Activated T-cell treated with anti-CD3 and anti-CD28 coated beads for 48 hours (primary cell): ENCODE measurements around the gene DMP1.
A peak's percentile ranks its signal among the peaks of the same experiment; 100 is the strongest.

ENCODE experiments used
- DNase-seq: peaks from one replicate; pipeline ENCODE4 v3.0.0-alpha.2; 2020; ENCODE audit warnings: low read depth

DMP1 gene, protein sequence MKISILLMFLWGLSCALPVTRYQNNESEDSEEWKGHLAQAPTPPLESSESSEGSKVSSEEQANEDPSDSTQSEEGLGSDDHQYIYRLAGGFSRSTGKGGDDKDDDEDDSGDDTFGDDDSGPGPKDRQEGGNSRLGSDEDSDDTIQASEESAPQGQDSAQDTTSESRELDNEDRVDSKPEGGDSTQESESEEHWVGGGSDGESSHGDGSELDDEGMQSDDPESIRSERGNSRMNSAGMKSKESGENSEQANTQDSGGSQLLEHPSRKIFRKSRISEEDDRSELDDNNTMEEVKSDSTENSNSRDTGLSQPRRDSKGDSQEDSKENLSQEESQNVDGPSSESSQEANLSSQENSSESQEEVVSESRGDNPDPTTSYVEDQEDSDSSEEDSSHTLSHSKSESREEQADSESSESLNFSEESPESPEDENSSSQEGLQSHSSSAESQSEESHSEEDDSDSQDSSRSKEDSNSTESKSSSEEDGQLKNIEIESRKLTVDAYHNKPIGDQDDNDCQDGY

GRCh38 chr4:87649980-87650379 is at the start of gene DMP1:
Gene DMP1 (plus strand): TSS chr4:87650280. CDS start chr4:87656493, 6,213 bp downstream.
- no peak for DNase-seq

DNA sequence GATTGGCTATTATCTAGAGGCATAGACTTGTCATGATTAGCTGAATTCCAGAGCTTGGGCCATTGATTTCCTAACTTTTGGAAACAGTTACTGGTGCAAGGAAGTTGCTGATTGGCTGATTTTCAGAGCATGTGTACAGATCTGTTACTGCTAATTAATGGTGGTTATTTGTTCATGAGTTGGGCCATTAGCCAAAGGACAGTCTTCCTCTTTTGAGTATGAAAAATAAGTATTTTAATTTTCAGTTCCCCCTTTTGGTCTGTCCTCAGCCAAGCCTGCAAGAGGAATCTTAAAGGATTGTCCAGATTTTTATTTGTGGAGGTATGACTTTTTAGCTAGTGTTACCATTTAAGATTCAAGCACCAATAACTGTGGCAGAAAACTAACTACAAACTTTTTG is 48.7 kb upstream of the DMP1 start:
- no peak for DNase-seq

DNA sequence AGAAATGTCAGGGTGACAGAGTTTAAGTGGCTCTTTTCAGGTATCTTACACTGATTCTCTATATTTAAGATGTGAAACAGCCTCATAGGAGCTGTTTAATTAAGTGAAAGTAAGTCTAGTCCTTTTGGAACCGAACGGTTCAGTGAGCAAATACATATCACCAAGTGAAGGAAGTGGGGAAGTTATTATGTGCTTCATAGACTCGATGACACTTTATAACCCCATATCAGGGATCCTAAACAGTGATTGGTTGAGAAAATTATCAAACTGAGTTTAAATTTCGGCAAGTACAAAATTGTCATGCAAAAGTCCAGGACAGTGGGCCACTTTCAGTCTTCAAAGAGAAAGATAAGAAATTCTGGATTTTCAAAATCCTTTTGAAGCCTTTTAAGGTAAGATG is 41.9 kb upstream of the DMP1 start, which contains the start of gene DSPP:
TSS of gene DSPP (plus strand) at position 301 of the 400 bp plus-strand sequence. CDS start 2,380 bp downstream, outside the sequence.
- no peak for DNase-seq

- DNase-seq, result no peak
Observed at GRCh38 chr4:87614292-87614890, 35.7 kb upstream of the DMP1 start.

- DNase-seq, result no peak
Observed at GRCh38 chr4:87616268-87616667, 33.8 kb upstream of the DMP1 start.

DNA sequence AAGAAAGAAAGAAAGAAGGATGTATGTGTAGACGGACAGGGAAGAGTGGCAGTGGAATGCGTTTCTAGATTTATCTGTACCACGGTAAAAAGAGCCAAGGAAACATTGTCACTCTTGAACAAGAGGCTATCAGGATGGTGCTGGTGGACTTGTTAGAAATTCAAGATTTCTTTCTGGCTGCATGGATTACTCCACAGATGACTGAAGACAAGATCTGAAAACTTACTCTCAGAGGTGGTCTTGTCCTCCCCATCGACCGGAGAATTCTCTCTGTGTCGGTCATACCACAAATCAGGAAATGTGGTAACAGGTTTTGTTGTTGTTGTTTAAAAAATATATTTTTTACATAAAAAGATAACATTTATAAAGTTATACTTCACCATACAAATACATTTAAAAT is 30.0 kb upstream of the DMP1 start:
- no peak for DNase-seq

- no peak for DNase-seq
Observed at GRCh38 chr4:87620491-87620890, 29.6 kb upstream of the DMP1 start.

- no peak for DNase-seq
Observed at GRCh38 chr4:87622303-87622702, 27.8 kb upstream of the DMP1 start.

DNA sequence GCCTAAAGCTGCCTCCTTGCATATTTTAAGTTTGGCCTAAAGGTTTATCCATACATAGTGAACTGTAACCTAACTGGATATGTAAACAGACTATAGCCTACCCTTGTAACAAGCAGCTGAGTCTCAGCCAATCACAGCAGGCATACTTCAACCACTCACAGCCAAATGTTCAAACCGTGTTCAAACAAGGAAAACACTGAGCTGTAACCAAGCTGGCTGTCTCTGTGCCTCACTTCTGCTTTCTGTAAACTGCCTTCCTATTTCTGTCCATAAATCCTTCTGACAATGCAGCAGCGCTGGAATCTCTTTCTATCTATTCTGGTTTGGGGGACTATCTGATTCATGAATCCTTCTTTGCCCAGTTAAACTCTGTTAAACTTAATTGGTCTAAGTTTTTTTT is 25.4 kb upstream of the DMP1 start:
- DNase-seq, result no peak

DNA sequence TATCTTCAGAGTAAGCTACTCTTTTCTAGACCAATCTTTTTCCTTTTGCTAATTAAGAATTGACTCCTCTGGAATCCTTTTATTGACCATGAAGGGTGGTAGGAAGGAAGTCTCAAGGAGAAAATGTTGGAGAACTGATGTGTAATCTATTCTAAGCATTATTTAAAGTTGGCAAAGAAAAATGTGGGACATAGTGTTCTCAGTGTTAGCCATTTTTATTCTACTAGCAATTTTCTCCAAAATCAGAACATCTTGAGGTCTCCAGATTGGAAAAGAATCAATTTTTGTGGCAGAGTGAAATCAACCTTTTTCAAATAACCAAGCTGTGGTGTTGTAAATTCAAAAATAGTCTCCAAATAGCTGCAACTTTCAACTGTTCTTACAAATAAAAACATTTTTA is 18.4 kb upstream of the DMP1 start:
- no peak for DNase-seq

DNA sequence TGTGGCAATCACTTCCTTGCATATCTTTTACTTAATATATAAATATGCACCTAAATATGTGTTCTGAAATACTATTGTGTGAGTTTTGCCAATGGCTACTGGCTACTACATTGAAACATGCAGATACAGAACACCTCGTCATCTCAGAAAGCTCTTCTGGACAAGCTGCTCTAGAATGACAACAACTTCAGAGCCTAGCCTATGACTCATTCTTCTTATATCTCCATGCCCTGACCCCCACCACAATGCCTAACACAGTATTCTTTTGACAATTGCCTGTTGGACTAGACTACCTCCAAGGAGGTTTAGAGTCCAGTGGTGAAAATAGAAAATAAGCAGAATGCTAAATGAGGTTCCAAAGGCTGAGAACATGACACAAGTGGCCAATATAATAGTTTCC is 17.6 kb upstream of the DMP1 start:
- no peak for DNase-seq

DNA sequence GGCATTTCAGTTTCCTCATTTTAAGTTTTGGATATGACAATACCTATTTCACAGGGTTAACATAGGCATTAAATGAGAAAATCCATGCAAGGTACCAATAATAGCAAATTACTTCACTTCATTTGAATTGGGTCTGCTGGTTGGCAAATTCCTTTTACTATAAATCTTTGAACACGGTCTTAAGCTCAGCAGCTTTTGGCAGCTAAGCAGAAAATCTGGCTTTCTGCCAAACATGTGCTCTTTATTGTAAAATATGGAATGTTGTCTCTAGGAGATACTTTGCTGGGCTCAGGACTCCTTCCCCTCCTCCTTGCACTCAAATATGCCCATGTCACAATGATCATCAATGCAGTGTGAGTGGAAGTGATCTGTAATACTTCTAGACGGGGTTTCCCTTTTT is 16.8 kb upstream of the DMP1 start:
- DNase-seq, result no peak

DNA sequence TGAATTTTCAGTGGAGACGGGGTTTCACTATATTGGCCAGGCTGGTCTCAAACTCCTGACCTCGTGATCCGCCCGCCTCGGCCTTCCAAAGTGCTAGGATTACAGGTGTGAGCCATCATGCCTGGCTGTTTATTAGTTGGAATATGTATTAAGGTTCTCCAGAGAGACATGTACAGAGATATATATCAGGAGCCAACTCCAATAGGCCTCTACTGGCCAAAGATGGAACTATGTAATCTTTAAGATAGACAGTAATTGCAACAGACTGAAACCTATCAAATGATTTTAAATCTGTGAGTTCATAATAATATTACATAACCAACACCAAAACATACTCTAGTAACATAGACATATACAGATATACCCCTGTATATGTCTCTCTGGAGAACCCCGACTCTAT is 5.8 kb upstream of the DMP1 start:
- no peak for DNase-seq

DNA sequence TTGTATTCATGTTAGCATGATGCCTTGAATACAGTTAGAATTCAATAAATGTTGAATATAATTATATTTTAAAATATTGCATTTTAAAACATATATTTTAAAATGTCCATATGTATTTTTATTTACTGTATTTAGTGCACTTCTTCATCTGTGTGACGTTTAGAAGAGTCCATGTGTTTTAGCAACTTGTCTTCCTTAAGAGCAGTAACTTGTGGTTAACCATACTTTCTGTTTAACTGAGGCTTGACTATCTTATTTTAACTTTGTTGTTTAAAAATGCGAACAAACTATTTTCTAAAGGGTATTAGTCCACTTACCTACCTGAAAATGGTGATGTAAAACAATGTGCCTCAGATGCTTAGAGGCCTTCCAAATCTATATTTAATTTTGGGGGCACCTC is 858 bp downstream of the DMP1 start:
- no peak for DNase-seq

- no peak for DNase-seq
Observed at GRCh38 chr4:87651941-87652340, 1.9 kb downstream of the DMP1 start.

GRCh38 chr4:87654487-87655044 is 4.5 kb downstream of the DMP1 start:
- no peak for DNase-seq

DNA sequence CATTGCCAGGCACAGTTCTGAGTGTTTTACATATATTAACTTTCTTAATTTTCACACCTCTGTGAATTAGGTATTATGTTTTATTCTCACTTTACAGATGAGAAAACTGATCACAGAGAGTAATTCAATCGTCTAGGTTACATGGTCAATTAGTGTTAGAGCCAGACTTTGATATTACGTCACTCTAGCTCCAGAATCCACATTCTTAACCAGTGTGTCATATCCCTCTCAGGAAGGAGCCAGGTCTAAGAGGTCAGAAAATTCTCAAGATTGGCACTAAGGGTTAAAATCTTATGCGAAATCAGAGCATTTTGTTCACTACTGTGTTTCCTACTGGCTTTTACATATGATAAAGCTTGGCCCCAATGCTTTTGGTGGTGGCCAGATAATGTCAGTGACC is 7.4 kb downstream of the DMP1 start:
- no peak for DNase-seq

DNA sequence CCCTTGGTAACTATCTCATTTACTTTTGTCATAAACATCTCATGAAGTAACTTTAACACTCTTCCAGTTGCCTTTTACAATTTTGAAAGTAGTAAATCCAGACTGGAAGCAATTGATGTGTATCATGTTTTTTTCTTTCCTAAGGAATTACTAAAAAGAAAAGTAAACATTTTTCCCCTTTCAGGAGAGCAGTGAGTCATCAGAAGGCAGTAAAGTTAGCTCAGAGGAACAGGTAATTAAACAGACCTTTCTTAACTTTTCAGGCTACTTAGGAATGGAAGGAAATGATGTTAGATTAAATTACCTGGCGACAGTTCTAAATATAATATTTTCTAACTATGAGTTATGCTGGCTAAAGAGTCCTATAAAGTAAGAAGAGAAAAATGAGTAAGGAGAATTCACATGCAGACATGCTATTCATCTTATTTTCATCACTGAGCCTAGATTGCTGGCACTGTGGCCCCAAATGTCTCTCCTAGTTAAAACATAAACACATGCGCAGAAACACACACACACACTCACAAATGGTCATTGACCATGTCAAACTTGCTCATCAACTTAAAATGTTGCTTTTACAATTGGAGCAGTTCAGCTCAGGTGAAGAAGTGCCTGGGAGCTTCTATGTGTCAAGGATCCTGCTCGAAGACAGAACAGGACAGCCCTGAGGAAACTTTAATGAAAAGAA is 9.3 kb downstream of the DMP1 start:
- no peak for DNase-seq

DNA sequence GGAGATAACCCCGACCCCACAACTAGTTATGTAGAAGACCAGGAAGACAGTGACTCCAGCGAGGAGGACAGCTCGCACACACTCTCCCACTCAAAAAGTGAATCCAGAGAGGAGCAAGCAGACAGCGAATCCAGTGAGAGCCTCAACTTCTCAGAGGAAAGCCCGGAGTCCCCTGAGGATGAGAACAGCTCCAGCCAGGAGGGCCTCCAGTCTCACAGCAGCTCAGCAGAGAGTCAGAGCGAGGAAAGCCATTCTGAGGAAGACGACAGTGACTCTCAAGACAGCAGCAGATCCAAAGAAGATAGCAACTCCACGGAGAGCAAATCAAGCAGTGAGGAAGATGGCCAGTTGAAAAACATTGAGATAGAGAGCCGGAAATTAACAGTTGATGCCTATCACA is 12.8 kb downstream of the DMP1 start:
- DNase-seq, result no peak

DNA sequence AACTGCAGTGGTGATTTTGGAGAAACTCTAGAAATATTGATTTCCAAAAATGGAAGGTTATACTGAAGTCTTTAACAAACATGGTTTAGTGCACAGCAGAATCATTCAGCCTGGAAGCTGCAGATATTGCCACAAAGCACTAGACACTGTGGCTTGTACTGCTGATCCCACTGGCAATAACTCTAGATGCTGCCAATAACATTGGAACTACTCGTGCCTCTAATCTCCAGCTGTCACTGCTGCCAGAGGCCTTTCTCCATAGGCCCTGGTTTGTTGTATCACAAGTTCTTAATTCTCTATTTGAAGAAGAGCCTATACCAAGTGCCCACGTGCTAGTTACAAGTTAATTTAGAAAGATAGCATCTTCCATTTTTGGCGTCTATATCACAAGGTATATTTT is 19.3 kb downstream of the DMP1 start:
- no peak for DNase-seq

DNA sequence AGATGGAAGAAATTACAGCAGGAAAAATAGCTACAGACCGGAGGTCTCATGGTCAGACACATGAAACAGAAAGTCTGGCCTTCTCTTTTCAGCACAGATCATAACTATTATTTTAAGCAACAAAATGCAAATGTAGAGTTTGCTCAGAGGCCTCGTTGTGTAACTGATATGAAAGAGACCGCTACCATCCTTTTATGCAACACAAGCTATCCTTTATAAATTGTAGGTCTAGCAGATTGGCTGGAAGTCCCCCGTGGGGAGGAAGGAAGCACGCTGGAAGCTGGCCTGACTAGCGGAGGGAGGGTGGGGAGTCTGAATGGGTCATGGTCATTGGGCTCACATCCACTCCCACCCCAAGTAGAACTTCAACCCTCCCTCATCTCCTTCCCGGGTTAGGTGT is 27.7 kb downstream of the DMP1 start:
- DNase-seq, result no peak

DNA sequence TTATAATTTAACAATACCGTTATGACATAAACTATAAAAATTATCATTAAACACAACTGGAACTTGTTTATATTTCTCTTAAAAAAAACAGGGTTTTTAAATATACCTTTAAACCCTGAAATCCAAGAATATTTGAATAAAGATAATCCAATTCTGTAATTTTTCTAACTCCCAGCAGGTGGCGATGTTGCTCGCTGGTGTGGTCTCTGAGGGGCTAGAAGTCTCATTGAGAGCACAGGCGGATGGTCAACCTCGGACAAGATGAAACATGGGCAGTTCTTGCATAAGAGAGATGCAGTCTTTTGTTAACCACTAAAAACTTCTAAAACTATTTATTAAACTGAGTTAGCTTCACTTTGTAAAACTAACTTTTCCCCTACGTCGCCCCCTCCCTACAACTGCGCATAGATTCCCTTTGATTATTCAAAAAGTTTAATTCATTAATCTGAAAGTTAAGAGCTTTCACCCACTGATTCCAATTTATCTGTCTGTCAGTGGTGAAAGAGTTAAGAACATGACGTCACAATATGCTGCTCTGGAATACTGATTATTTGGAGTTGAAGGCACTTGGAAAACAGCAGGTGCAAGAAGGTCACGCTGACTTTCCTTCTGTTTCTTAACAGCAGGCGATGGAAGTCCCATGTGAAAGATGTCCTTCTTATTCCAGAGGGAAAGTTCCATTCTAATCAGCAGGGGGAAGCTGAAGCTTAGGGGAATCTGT is 29.5 kb downstream of the DMP1 start:
- peak; percentile 20 for DNase-seq
